Pancreas (tissue), 10 donors: ENCODE data around the gene B3GNT7. TPM values are rescaled to one million over a fixed set of nuclear protein-coding genes. Genes with fewer than 3 reads are reported as not detected.
A peak's percentile ranks its signal among the peaks of the same experiment; 100 is the strongest.
"Not testable (repeated sequence)": the region's sequence is repeated elsewhere in the genome, so short reads cannot be mapped to it uniquely, and the experiment has no call there.

Source experiments
- ATAC-seq, 4 donors: fragments of 200-7000 bp; cut with Tn5 transposase; one replicate each; pipeline versions ENCODE4 v1.8.0 to v1.9.1; 2020; ENCODE audit warnings: mild to moderate bottlenecking in 4 of 4, moderate library complexity in 4 of 4
- DNase-seq, 6 donors: peaks; one replicate each; pipeline ENCODE4 v3.0.0-alpha.2; 2020
- FAIRE-seq: peaks from 2 replicates; lab custom pipeline; 2012; peaks lifted over from hg19 to GRCh38; lab: Jason Lieb, UNC
- H3K27ac ChIP-seq, 4 donors: fragments of 200-600 bp; sonication (generic); 1 replicate in 3 of 4; 2 replicates in 1 of 4; pipeline versions ENCODE4 v1.5.0 to v1.8.0; 2020
- H3K27me3 ChIP-seq, 4 donors: fragments of 200-600 bp; one replicate each; pipeline ENCODE4 v1.8.0; 2021
- H3K36me3 ChIP-seq, 3 donors: fragments of 200-600 bp; sonication (generic) in 1 of 3; one replicate each; pipeline versions ENCODE4 v1.5.0 to v1.8.0; 2020 to 2021
- H3K4me1 ChIP-seq, 3 donors: fragments of 200-600 bp; one replicate each; pipeline ENCODE4 v1.8.0; 2021
- H3K4me3 ChIP-seq, 4 donors: fragments of 200-600 bp; sonication (generic) in 2 of 4; one replicate each; pipeline versions ENCODE4 v1.5.0 to v1.8.0; 2020 to 2021
- H3K9me3 ChIP-seq, 4 donors: fragments of 200-600 bp; one replicate each; pipeline ENCODE4 v1.8.0; 2021
- CTCF ChIP-seq, 4 donors: fragments of 200-600 bp; sonication (generic) in 3 of 4; IDR thresholded peaks; one replicate each; pipeline versions ENCODE4 v1.5.0 to v1.8.0; 2021; ENCODE audit warnings: antibody characterized with exemption in 4 of 4
- WGBS, 2 donors: extraction: QIAGEN DNeasy Blood & Tissue Kit; methylation state at CpG; one replicate each; pipeline ENCODE4 v1.1.7; 2013; 5-methylcytosine and 5-hydroxymethylcytosine counted together
- intact Hi-C, 3 donors: fragments of 100-400 bp; cut with DNase I; formaldehyde crosslinking; loops; one replicate each; pipeline versions ENCODE4 v1.11.1 to v1.14.2; 2022
- polyA plus RNA-seq, 2 donors: library from polyadenylated mRNA; stranded (reverse); fragments of 200-250 nt; gene quantifications; one replicate each; pipeline ENCODE4 v1.2.3, GENCODE V29; 2013
- total RNA-seq, 6 donors: library from RNA; stranded (reverse); fragmentation: NEBNext Ultra II Directional in 4 of 6; extraction: Animal tissue kit (Norgen Biotek cat#: 25700) in 4 of 6; gene quantifications; one replicate each; pipeline versions ENCODE4 v1.2.1 to v1.2.4, GENCODE V29; 2021 to 2023
- donor health status: healthy with polysubstance abuse.
- donor health status: DM: no; HTN: no; CAD: no; lungs with moderate emphysema.
- donor health status: DM: no; HTN: no; CAD: no.
- donor health status: control.
- donor health status: control.
- donor health status: Bipolar disorder and iron deficiency.
- donor health status: DM: yes; HTN: yes; CAD: no.
- donor health status: DM: no; HTN: no; CAD: no.
- donor health status: DM: no; HTN: no; CAD: no.
- donor health status: DM: yes; HTN: yes; CAD: no.

B3GNT7 gene
- total and polyA plus RNA-seq, 8 donors, result 5.6 to 34.5 (median 12.1) TPM

- Histone ChIP-seq H3K4me1 (peaks cover 5 to 20% (median 17%) of the 10 kb centered on the region in 3 donors), H3K4me3 (no peak overlapping the region), H3K9me3 (no peaks in the 10 kb centered on the region), H3K36me3 (no peaks in the 10 kb centered on the region), H3K27ac (no peak overlapping the region), H3K27me3 (no peaks in the 10 kb centered on the region)
- no peak for TF ChIP-seq CTCF (IDR thresholded peaks at IDR 0.05)
- DNase-seq (no peak), ATAC-seq (peak in 2 of 4 donors; percentile 24 to 33), FAIRE-seq (no peak)
- WGBS, 2 donors, result 81 to 83% methylated on average over 5 of the region's 5 CpGs
- intact Hi-C loops, result no loop called here
Observed at GRCh38 chr2:231348704-231349373, 46.7 kb upstream of the B3GNT7 start.

- intact Hi-C loops, ATAC-seq, H3K4me3 ChIP-seq, H3K36me3 ChIP-seq, FAIRE-seq, H3K27ac ChIP-seq, DNase-seq, H3K27me3 ChIP-seq, H3K9me3 ChIP-seq: not testable (repeated sequence)
- peaks cover 0 to 15% (median 12%) of the 10 kb centered on the region in 3 donors for H3K4me1 ChIP-seq
- 94 to 97% methylated on average over 10 of the region's 10 CpGs for WGBS, 2 donors
Observed at GRCh38 chr2:231349374-231349735, 46.2 kb upstream of the B3GNT7 start.

- TF ChIP-seq CTCF (IDR thresholded peaks at IDR 0.05), result no peak
- intact Hi-C loops, result no loop called here
- Histone ChIP-seq H3K27me3 (no peaks in the 10 kb centered on the region), H3K9me3 (no peaks in the 10 kb centered on the region), H3K4me3 (no peak overlapping the region), H3K36me3 (no peaks in the 10 kb centered on the region), H3K27ac (no peak overlapping the region), H3K4me1 (peaks cover 0 to 14% (median 3%) of the 10 kb centered on the region in 3 donors)
- FAIRE-seq (no peak), ATAC-seq (no peak), DNase-seq (no peak)
- 89 to 94% methylated on average over 5 of the region's 5 CpGs for WGBS, 2 donors
Observed at GRCh38 chr2:231351648-231352047, 43.9 kb upstream of the B3GNT7 start.

GRCh38 chr2:231353469-231353868 is 42.0 kb upstream of the B3GNT7 start:
- peaks cover 0 to 6% (median 4%) of the 10 kb centered on the region in 3 donors for H3K4me1 ChIP-seq
- no peak for TF ChIP-seq CTCF (IDR thresholded peaks at IDR 0.05)
- ATAC-seq (no peak), DNase-seq (no peak), FAIRE-seq (no peak)
- no peak overlapping the region for H3K27ac ChIP-seq
- H3K36me3 ChIP-seq, result no peaks in the 10 kb centered on the region
- no peak overlapping the region for H3K4me3 ChIP-seq
- no peaks in the 10 kb centered on the region for H3K27me3 ChIP-seq
- H3K9me3 ChIP-seq, result no peaks in the 10 kb centered on the region
- WGBS, 2 donors, result 96 to 97% methylated on average over 5 of the region's 6 CpGs
- intact Hi-C loops, result no loop called here

- peak; percentile 25 to 57 (median 50) for ATAC-seq
- no peak for FAIRE-seq
- Histone ChIP-seq H3K4me3 (no peak overlapping the region), H3K27me3 (no peaks in the 10 kb centered on the region), H3K9me3 (no peaks in the 10 kb centered on the region), H3K27ac (peak overlapping the region in 1 of 4 donors; percentile 33), H3K4me1 (peaks cover 0 to 6% (median 4%) of the 10 kb centered on the region in 3 donors), H3K36me3 (no peaks in the 10 kb centered on the region)
- intact Hi-C loops, result no loop called here
- peak in 1 of 6 donors; percentile 54 for DNase-seq
- 75 to 79% methylated on average over 28 of the region's 28 CpGs for WGBS, 2 donors
- TF ChIP-seq CTCF (IDR thresholded peaks at IDR 0.05), result no peak
Observed at GRCh38 chr2:231355508-231356465, 39.7 kb upstream of the B3GNT7 start.
